NT2/D1 (cell line): ENCODE data around the gene KIF22.

Experiments used
- SUZ12 ChIP-seq: IDR thresholded peaks from 2 replicates; pipeline ENCODE4 v1.6.1; 2011; ENCODE audit not compliant: insufficient read length, insufficient read depth; ENCODE audit errors: extremely low read depth
- YY1 ChIP-seq: IDR thresholded peaks from 2 replicates; pipeline ENCODE4 v1.6.1; 2011; ENCODE audit not compliant: insufficient read length, insufficient read depth

DNA sequence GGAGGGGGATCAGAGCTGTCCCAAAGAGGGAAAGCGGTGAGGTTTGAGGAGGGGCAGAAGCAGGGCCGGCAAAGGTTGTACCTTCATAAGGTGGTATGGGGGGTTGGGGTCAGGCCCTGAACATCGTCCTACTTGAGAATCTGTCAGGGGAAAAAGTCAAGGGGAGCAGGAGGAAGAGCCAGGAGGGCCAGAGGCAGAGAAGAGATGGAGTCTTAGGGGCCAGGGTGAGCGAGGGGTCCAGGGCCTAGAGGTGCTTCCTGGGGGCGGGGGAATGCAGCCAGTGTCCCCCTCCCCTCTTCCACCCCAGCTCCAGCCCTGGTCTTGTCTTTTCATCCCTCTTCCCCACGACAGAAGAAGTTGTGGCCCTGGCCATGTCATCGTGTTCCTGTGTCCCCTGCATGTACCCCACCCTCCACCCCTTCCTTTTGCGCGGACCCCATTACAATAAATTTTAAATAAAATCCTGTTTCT, 20.2 kb downstream of the KIF22 start:
- TF ChIP-seq YY1, result no peak
- TF ChIP-seq SUZ12, result no peak
